HG03280 (cell line): ENCODE measurements around the gene ZNF793.

Experiments used
- ATAC-seq: cut with Tn5 transposase; IDR thresholded peaks from one replicate; pipeline ENCODE4 v1.9.1; 2021; ENCODE audit warnings: mild to moderate bottlenecking, moderate library complexity; ENCODE audit not compliant: unreplicated experiment

The ZNF793 gene

DNA sequence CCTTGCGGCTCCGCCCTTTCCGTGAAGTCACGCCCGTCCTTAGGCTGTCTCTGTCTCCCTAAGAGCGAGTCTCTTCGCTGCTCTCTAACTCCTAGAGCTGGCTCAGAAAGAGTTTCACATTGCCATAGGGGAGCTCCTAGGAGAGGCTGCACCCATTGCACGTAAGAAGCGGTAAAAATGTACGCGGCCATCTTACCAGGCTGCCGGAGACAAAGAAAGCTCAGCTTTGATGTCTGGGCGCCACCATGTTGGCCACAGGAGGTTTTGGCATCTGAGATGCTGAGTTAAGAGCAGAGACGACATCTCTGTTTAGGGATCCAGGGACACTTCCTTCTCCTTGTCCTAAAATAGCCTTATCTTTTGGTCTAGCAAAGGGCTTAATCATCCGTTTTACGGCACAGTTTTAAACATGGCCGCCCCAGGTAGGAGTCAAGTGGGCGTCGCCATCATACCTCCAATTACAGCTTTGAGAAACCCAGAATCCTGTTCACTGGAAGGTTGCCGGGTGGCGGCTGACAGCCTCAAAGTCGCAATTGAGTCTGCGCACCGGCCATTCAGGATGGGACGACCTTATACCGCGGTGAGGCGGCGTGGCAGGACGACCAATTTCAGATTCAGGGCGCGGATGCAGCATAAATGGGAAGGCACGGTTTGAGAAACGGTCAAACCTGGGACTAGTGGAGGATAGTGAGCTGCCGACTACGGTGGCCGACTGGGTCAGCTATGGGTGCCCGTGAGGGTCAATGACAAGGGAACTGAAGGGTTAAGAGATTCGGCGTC is at the start of gene ZNF793:
ZNF793 (plus strand) TSS at position 553 of the 780 bp plus-strand sequence. CDS start 16,501 bp downstream, outside the sequence.
- no peak for ATAC-seq

GRCh38 chr19:37466277-37466797 is 40.4 kb upstream of the ZNF793 start:
- no peak for ATAC-seq

GRCh38 chr19:37466798-37467607 is 39.7 kb upstream of the ZNF793 start, which contains the start of gene ZNF569:
Gene ZNF569 (minus strand): TSS chr19:37467444. CDS start chr19:37444921, 22,523 bp downstream.
- ATAC-seq: peak; percentile 67

DNA sequence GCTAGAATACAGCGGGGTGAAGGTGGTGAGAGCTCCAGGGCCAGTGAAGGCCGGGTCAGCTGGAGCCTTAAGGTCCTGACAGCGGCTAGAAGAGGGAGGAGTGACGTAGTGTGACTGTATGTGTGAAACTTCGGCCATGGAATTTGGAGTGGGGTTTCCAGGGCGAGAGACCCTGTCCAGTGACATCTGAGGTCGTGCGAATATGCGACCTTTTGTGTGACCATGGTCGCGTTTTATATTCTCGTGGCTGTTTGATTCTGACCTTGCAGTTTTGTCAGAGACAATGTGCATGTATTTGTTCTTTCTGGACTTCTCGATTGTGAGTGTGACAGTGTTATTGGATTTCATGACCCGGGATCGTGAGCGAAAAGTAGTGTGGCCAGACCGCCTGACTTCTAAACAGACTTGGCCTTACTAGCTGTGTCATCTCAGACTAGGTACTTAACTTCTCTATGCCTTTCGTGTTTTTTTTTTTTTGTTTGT is 39.1 kb upstream of the ZNF793 start:
- no peak for ATAC-seq

DNA sequence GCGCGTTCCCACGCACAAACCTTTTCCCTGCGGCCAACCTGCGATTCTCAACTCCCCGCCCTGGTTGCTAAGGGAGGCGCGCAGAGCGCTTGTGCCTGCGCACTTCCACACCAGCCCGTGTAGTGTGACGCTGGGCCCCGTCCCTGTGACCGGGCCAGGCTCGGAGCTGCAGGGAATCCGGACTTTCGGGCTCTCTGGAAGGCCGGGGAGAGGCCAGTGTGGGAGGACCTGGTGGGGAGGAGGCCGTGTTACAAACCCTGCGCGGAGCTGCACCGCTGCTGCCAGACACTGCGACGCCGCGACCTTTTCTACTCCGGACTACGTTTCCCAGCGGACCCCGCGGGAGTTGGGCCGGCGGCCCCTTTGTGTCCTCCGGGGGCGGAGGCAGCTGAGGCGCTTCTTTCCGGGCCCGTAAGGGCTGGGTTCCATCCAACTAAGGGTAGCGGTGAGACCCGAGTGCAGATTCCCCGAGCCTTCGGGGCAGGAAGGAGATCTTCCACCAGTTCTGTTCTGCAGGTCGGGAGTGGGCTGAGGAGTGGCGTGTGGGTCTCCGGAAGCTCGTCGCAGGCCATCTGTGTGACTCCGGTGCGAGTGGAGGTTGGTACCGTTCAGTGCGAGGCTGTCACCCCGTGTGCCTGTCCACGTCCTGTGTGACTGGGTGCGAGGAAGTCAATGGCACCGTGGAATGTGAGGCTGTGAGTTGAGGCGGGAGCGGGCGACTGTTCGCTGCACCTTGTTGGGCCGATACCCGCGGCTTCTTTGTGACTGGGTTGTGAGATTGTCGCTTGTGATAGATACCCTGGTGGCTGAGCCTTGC is 37.6 kb upstream of the ZNF793 start, which contains the start of gene ZNF570:
ZNF570 (plus strand) TSS at position 396 of the 817 bp plus-strand sequence. CDS start 999 bp downstream, outside the sequence.
- peak; percentile 58 for ATAC-seq

DNA sequence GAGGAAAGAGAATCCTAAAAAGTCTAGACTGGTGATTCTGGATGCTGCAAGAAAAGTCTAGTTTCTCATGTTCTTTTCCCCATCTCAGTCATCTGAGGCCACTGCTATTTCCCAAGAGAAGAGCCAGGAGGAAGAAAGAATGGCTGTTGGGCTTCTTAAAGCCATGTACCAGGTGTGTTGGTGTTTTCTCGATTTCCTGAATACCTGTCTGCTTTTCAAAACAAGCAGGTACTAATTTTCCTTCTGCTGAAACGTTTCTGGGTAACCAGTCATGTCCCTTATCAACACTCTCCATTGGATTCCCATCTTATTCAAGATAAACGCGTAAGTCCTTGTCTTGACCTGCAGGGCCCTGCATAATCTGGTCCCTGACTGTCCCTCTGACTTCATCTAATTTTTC is 36.5 kb upstream of the ZNF793 start:
- no peak for ATAC-seq

GRCh38 chr19:37472165-37472564 is 34.6 kb upstream of the ZNF793 start:
- no peak for ATAC-seq

DNA sequence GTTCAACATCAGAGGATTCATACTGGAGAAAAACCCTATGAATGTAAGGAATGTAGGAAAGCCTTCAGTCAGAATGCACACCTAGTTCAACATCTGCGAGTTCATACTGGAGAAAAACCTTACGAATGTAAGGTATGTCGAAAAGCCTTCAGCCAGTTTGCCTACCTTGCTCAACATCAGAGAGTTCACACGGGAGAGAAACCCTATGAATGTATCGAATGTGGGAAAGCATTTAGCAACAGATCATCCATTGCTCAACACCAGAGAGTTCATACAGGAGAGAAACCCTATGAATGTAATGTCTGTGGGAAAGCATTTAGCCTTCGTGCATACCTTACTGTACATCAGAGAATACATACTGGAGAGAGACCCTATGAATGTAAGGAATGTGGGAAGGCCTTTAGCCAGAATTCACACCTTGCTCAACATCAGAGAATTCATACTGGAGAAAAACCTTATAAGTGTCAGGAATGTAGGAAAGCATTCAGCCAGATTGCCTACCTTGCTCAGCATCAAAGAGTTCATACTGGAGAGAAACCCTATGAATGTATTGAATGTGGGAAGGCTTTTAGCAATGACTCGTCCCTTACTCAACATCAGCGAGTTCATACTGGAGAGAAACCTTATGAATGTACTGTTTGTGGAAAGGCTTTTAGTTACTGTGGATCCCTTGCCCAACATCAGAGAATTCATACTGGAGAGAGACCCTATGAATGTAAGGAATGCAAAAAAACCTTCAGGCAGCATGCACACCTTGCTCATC is 22.2 kb upstream of the ZNF793 start:
- ATAC-seq: no peak

- ATAC-seq: no peak
Measured at GRCh38 chr19:37492213-37492612, 14.5 kb upstream of the ZNF793 start.

GRCh38 chr19:37505958-37506386 is 767 bp upstream of the ZNF793 start:
- ATAC-seq: no peak

- no peak for ATAC-seq
Measured at GRCh38 chr19:37507167-37507464, 377 bp downstream of the ZNF793 start.

DNA sequence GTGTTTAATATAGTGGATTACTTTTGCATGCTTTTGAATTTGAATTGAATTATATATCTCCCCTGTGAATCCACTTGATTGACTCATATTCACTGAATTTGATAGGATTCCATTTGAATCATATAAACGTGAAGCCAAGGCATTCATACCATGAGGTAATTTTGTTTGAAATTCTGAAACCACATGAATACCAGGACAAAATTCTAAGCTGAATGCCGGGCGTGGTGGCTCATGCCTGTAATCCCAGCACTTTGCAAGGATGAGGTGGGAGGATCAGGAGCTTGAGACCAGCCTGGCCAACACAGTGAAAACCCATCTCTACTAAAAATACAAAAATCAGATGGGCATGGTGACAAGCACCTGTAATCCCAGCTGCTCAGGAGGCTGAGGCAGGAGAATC is 4.4 kb downstream of the ZNF793 start:
- ATAC-seq: no peak

DNA sequence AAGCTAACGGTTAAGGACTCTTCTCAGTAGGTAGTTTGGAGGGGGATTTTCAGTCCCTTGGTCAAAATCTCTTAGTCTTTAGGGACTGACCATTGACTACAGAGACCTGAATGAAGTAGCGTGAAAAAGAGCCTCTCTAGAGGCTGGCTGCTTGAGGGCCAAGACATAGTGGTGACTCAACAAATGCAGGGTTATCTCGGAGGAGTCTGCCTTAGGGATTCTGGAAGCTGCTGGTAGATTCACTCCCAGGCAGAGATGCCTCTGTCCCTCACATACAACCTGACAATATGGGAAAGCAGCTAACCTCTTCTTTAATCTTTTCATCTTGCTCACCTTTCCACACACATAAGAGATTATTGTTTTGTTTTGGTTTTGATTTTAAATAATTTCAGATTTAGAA is 5.1 kb downstream of the ZNF793 start:
- no peak for ATAC-seq

DNA sequence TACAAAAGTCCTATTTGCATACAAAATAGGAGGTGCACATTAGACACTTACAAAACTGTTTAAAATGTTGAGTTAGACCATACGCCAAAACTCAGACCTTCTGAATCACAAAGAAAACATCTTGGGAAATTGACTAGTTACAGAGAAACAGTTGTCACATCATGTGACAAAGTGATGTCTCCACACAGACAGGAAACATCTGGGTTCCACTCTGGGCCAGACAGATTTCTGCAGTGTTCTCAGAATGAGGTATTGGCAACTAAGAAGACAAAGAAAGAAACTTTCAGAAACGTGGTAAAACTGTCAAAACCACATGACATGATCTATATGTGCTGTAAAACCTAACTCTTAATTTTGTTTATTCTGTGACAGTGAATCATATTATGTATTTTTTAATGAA is 6.7 kb downstream of the ZNF793 start:
- ATAC-seq: no peak

DNA sequence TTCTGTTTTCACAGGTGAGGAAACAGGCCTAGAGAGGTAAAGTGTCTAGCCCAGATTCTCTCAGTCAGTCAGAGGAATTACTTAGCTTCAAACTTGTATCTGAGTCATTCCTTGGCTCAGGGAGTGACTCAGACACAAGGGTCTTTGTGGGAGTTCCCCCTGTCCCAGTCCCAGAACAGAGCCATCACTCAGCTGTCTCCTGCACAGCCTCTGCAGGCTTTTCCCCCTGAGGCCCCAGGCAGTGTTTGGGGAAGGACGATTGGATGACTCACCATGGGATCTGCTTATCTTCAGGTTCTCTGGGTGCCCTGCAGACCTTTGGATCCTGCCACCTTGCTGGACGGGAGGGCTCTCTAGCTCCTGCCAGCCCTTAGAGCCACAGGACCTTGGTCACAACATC is 13.2 kb downstream of the ZNF793 start:
- ATAC-seq: no peak

- no peak for ATAC-seq
Measured at GRCh38 chr19:37537391-37537947, 30.7 kb downstream of the ZNF793 start.

GRCh38 chr19:37551129-37551993 is 44.6 kb downstream of the ZNF793 start:
- ATAC-seq: no peak

GRCh38 chr19:37563518-37563917 is 56.8 kb downstream of the ZNF793 start:
- no peak for ATAC-seq
